Suppressor macrophage treated with lipopolysaccharide for 1 hour (primary cell): ENCODE data around the gene VIT.
A peak's percentile ranks its signal among the peaks of the same experiment; 100 is the strongest.

Experiments
- DNase-seq, 3 donors: peaks; one replicate each; pipeline ENCODE4 v3.0.0-alpha.2; 2020 to 2022

VIT gene

DNA sequence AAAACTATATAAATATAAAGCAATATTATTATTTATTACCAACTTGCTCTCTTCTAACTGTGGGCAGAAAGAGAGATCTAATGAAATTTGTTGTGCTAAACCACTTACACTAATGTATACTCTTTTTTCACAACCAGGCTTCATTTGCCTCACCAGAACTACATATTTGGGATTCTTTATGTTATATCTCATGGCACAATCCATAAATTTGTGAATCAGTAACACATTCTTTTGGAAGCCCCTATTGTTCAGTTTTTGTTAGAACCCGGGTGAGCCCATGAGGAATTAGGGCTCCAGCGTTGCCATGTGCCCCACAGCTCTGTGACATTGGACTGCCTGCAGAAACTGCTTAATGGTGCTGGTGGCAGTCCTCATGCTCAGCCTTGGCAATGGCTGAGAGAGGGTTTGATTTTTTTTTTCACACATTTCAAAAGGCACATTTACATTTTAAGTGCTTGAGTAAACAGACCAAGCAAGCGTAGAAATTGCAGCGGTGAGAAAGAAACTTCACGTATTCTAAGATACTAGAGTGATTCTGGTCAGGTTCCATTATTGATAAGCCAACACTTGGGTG, 15.3 kb downstream of the VIT start:
- DNase-seq: peak in 1 of 3 donors; percentile 8

DNA sequence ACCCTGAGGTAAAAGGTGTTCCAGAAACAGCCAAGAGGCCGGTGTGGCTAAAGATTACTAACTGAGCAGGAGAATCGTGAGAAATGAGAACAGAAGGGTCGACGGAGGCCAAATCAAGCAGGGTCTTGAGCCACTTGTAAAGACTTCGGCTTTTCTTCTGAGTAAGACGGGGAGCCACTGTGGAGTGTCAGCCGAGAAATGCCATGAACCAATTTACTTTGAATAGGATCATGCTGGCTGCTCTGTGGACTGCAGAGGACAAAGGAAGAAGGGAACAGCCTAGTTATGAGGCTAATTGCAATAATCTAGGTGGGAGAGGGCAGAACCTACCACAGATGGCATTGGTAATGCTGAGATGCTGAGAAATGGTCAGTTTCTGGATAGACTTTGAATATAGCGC, 16.8 kb downstream of the VIT start:
- no peak for DNase-seq

DNA sequence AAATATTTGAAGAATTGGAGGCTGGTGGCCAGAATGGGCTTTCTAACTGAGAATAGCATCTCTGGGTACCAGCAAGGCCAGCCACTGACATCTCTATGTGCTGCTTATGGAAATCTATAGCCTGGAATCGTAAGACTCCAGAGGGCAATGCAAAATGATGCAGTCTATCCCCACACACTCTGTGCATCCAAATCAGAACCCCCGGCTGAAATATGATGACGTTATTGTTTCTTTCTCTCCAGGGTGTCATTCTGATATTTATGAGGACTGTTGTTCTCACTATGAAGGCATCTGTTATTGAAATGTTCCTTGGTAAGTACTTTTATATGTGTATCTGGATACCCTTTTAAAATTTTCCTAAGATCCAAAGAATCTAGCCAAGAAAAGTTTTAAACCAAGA, 19.6 kb downstream of the VIT start:
- no peak for DNase-seq

DNA sequence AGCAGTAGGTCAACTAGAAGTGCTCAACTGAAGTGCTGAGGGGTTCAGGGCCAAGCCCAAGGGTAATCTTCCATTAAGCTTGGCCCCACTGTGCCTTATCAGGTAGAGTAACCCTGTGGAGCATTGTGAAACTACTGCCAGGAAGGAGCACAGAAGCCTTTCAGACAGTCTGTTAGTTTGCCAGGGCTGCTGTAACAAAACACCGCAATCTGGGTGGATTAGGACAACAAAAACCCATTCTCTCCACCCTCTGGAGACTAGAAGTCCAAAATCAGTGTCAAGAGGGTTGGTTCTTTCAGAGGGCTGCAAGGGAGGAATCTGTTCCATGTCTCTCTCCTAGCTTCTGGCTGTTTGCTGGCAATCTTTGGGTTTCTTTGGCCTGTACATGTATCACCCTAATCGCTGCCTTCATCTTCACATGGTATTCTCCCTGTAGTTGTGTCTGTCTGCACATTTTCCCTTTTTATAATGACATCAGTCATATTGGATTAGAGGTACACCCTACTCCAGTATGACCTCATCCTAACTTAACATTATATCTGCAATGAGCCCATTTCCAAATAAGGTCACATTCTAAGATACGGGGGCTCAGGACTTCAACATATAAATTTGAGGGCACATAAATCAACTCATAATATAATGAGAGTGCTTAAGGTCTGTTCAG, 21.2 kb downstream of the VIT start:
- no peak for DNase-seq

DNA sequence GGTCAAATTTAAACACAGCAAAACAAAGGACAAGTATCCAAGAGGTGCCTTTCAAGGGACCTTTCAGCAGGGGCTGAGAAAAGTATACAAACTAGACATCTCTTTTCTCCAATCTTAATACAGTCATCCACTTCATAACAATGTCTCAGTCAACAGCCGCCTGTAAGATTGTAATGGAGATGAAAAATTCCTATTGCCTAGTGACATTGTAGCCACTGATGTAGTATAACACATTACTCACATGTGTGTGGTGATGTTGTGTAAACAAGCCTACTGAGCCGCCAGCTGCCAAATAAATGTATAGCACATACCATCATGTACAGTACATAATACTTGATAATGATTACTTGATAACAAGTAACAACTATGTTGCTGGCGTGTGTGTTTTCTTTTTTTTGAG, 31.0 kb downstream of the VIT start:
- no peak for DNase-seq

DNA sequence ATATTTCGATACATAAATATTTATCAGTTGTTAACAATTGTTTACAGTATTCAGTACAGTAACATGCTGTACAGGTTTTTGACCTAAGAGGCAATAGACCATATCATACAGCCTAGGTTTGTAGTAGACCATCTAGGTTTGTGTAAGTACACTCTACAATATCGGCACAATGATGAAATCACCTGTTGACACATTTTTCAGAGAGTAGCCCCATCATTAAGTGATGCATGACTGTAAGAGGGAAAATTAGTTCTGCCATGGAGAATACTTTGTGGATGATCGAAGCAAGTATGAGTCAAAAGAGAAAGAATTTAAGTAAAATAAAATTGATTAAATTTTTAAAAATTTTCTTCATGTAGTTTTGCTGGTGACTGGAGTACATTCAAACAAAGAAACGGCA, 32.6 kb downstream of the VIT start:
- no peak for DNase-seq

DNA sequence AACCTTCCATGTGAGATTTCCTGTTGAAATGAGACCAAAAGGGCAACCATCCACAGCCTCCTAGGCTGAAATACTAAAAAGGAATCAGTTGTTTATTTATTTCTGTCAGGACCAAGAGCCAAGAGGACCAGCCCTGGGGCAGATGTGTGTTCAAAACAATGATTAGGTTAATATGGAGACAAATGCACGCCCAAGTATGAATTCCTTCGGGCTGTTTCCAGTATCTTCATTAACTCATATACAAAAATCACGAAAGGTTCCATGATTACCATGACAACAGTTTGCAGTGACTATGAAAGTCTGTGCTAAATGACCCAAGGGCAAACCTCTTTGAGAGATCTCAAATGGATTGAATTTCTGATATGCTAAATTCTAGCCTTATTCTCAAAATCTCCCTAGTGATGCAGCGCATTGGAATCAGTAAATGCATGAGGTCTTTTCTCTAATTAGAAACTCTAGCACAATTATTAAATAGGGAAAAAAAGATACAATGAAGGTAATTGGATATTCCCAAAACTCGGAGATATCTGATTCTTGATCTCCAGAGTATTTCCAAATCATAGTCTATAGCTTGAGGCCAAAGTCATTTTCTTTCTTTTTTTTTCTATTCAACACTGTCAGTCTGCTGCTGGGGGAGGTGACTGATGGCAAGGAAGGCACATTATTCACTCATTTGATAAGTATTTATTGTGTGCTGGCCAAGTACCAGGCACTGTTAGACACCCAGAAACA, 35.6 kb downstream of the VIT start:
- DNase-seq: no peak

DNA sequence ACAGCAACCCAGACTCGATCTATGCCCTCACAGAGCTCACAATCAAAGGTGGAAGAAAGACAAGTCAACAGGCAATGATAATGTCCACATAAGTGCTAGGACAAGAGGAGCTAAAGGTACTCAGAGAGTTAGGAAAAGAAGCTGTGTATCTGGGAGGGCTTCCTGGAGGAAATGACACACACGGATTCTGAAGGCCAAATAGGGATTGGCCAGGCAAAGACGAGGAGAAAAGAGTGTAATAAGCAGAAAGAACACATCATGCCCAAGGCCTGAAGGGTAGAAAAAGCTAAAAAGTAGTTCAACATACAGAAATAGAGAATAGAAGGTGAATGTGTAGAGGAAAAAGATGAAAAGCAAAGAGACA, 36.1 kb downstream of the VIT start:
- DNase-seq: no peak

DNA sequence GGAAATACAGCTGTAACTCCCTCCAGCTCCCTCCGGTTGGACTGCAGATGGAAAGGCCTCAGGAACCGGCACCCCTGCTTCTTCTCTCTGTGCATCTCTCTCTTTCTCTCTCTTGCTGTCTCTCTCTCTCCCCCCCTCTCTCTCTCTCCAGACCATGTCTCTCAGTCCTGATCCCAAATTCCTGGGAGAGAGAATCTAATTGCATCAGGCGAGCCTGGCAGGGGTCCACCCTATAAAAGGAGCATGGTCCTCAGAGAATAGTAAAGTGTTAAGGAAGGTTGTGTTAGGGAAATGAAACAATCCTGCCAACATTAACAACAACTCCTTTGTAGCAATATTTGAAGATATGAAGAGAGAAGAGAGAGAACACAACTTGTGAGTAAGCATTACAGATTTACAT, 36.7 kb downstream of the VIT start:
- no peak for DNase-seq

DNA sequence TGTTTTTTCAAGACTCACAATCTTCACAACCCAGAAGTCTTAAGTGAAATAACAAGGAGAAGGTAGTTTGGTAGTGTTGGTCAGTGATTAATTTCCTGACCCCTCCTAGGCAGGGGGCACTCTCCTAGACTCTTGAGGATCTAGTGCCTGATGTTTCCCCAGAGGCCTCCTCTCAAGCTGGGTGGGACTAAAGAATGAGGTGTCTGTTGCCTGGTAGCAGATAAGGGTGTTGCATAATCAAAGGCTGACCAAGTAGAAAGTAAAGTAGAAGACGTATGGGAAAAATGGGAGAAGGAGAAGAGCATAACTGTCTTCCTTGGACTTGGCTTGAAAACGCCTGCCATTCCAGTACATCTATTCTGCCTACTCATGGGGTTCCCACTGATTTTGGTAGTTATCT, 37.8 kb downstream of the VIT start:
- DNase-seq: no peak

DNA sequence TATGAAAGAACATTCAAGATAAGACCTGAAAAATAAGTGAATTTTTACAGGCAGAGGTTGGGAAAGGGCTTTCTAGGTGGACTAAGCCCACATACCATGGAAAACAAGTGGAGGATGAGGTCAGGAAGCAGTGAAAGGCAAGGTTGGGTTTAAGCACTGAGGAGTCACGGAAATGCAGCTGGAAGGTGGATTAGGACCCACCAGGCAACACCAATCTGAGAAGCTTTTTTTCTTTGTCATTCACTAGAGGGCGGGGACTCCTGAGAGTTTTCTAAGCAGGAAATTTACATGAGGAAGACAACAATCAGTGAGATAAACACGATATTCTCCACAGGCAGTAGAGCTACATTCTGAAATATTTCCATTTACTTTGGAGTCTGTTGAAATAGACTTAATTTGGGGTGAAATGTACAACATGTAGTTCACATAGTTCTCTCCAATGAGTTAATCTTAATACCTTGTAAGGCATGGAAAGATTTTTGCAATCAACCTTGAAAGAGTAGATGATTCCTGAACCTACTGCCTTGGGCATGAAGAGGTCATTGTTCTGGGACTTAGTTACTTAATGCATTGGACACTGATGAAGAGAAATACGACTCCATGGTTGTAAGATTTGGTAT, 40.7 kb downstream of the VIT start:
- DNase-seq: no peak

DNA sequence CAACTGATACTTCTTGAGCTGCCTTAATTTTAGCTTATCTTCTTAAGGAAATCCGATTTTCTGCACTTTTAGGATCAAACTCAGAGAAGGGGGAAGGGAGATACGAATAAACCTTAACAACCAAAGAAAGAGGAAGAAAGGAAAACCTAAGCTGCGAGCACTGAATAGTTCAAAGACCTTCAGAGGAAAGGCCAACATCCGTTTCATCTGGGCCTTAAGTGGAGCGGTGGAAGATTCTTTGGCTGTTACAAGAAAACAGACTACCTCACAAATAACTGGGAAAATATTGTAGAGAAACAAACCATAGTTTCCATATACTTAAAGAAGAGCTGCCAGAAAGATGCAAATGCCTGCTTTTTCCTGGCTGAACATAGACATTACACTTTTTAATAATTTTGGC, 43.6 kb downstream of the VIT start:
- peak in 1 of 3 donors; percentile 6 for DNase-seq

DNA sequence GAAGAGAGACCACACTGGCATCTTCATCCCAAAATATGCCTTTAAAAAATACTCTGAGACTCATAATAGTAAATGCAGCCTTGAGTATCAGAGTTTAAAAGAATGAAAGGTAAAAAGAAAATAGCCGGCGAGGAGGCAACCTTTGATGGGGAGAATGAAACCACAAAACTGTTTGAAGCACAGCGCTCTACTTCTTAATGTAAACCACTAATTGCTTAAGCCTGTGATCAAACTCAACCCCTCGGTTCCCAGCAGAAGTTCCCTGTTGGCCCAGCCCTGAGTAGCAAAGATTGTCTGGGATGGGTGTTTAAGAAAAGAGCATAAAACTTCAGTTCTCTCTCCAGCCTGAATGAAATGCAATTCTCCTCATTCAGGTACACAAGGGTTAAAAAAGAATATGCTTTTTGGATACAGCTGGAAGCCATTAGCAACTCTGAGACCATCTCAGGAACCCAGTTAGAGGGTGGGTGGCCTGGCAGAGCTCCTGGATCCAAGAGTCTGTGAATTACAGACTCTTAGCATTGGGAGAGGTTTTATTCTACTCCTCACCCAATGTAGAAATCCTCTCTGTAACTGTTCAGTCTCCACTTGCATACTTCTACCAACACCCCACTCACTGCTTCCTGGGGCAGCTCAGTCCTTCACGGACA, 44.8 kb downstream of the VIT start:
- DNase-seq: no peak

DNA sequence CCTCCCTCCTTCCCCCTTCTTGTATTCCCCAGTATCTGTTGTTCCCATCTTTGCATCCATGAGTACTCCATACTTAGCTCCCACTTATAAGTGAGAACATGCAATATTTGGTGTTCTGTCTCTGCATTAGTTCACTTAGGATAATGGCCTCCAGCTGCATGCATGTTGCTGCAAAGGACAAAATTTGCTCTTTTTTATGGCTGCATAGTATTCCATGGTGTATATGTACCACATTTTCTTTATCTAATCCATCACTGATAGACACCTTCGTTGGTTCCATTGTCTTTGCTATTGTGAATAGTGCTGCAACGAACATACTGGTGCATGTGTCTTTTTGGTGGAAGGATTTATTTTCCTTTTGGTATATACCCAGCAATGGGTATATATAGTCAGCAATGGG, 47.4 kb downstream of the VIT start:
- DNase-seq: no peak

DNA sequence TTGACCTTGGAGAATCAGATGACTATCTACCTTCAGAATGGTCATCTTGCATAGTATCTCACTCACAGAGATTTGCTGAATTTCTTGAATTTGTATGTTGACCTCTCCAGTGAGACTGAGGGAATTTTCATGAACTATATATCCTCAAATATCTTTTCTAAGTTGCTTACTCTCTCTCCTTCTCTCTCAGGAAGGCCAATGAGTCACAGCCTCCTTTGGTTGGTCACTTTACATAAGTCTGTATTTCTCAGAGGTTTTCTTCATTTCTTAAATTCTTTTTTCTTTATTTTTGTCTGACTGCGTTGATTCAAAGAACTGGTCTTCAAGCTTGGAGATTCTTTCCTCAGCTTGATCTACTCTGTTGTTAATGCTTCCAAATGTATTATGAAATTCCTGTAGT, 51.7 kb downstream of the VIT start:
- DNase-seq: no peak

DNA sequence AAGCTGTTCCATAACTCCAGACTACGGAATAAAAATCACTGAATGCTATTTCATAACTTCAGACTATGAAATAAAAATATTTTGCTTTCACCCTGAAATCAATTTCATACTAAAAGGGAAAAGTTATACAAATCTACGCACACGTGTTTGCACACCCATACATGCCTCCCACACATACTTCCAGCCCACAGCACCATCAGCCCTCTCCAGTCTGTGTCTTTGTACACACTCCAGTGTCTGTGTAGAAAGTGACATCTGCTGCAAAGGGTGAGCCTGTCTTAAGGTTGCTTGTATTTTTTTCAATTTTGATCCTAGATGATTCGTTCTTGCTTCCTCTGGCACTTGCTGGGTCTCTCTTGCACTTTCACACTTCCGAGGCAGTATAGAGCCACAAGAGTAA, 53.6 kb downstream of the VIT start:
- DNase-seq: no peak

DNA sequence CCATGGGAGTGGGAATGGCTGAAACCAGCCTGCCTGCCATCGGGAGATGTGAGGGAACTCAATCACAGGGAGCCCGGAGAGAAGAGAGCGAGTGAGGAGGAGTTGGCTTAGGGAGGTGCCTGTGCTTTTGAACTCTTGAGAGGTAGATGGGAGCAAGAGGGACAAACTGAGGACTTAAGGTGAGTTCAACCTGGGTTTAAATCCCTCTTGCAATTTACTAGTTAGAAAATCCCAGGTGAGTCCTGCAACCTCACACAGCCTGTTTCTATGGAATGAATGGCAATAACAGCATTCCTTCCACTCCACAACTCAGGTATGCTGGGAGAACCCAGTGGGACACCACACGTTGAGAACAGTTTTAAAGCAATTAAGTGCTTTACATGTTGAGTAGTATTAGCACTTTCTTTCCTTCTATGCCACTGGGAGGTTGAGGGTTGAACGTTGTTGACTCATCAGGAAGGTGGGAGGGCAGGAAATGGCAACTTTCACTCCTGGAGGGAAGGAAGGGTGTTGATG, 57.3 kb downstream of the VIT start:
- DNase-seq: no peak

DNA sequence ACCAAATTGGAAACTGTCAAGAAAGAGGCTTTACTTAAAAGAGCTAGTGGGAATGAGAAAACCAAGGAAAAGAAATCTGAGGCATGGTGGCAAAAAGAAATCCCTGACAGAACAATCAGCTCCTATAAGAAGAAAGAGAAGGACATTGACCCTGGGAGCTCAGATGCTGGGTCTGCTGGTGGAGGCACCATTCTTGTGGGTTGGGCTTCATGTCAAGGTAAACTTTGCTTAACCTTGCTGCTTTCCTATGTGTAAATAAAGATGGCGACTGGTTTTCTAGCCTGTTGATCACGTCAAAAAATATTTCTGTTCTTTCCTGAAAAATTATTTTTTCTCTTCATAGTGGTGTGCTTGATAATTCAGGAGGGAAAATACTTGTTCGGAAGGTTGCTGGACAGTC, 58.1 kb downstream of the VIT start:
- DNase-seq: no peak

DNA sequence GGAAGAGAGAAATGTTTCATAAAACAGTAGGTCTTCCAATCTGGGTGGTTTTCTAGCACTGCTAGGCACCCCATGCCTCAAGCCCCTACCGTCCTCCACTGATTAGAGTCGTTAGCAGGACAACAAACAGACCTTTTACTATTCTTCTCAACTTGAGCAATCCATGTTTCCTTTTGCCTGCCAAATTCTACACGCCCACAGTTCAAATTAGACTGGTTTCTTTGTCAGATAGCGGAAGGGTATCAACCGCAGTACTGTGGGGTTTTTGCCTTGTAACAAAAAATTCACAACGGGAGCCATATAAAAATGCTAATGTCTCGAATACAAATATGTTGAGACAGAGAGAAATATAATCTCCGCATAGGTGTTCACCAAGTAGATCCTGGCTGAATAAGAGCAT, 59.9 kb downstream of the VIT start:
- DNase-seq: no peak

DNA sequence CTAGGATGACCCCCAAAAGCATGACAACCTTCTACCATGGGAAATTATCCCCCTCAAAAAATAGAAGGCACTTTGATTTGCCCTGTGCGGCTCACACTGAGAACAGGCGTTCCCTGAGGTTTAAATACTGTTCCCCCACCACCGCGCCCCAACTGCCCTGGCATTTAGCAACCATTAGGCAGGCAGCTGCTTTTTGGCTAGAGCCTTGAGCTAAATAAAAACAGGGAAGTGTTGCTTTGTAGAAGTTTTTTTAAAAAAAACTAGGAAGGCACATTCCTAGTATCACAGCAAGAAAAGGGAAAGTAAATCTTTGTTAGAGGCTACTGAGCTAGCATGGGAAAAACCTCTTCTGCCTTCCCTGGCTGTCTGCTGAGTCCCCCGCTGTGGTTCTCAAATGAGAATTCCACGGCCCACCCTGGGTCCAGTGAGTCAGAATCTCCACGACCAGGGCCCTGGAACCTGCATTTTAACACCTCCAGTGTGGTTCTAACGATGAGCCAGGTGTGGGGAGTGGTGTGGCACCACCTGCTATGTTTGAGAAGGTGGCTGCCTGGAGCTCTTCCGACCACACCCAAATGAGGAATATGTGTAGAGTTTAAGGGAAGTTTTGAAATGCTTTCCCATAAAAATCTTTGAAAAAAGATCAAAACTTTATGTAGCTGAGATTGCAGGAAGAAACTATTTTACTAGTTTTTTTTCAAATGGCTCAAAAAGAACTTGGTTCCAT, 66.4 kb downstream of the VIT start:
- DNase-seq: peak; percentile 15 to 21 (median 19)

DNA sequence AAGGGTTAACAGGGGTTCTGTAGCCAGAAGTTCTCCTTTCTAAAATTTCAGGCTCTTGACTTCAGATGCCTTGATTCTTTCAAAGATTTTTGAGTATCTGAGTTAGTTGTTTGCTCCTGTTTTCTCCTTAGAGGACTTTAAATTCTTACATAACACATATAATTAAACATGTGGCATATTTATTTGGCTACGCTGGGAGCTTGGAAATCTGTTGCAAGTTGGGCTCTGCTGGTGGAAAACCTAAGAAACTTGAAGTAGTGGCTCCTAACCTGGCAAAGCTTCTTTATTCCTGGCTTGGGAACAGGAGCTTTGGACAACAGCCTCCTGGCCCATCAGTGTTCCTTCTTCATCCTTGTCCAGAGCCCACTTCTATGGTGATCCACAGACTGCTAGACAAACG, 72.6 kb downstream of the VIT start:
- no peak for DNase-seq

DNA sequence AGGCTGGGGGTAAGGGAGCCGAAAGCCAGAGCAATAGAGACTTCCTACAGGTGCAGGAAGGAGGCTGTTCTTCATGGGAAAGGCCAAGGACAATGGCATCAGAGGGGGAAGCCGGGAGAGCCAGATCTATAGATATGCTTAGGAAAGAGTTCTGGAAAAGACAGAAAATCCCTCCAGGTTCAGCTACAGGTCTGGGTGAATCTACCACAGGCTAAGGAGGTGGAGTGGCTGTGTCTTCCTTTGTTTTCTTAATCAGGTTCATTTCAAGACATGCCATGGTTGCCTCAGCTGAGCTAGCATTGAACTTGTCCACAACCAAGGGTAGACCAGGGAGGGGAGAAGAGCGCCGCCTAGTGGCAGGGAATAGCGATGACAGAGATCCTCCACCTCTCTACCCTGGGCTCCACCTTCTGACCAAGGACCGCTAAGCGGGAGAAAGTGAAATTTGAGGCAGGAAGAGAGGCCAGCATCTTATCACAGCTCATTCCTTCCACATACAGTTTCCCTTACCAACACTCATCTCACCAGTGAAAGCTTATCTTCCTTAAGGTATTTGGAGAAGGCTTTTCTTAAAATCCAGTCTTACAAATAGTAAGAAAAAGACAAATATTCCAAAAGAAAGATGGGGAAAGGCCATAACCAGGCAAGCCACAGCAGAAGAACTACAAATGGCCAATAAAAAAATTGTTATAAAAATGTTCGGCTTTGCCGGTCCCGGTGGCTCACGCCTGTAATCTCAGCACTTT, 74.2 kb downstream of the VIT start:
- DNase-seq: peak; percentile 62 to 80 (median 68)
